ENCODE measurements around the gene EGR1.
A peak's percentile ranks its signal among the peaks of the same experiment; 100 is the strongest.
"Not testable (repeated sequence)": the region's sequence is repeated elsewhere in the genome, so short reads cannot be mapped to it uniquely, and the experiment has no call there.

EGR1 gene

DNA sequence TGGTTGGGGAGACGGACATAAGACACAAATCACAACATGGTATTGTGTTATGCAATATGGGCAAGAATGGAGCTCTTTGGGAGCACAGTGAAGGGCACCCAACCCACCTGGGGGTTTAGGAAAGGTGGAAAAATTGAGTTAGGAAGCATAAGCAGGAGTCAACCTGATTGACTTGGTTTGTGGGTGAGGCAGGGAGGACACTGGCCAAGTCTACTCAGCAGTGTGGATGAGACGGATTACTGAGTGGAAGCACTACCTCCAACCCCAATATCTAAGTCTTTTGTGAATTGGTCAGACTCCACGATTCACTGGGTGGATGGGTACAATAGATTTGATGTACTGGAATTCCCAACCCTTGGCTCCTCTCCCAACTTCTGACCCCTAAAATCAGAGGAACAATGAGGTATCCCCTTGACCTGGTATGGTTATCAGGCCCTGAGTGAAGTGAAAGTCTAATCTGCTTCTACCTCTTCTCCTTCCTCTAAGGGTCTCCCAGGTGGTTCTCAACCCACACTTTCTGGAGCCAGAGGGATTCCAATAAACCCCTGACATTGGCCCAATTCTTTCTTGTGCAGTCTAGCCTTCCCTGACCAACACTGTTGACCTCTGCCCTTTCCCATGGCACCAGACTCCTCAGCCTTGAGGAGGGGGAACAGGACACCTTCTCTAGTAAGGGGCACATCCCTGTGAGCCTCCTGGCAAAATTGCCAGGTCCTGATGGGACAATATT, 5.2 kb downstream of the EGR1 start:
- DNase-seq = no peak

DNA sequence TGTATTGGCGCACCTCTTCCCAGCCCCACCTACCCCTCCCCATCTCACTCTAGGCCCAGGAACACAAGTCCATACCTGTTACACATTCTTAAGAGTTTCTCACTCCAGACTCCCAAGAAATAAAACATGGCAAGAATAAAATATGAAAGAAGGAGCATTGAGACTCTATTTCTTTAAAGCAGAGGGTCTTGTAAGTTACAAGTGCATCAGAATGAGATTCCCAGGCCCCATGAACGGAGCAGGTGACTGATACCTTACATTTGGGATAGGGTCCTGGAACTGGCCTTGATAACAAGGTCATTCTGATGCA, 5.7 kb downstream of the EGR1 start:
- DNase-seq = no peak

DNA sequence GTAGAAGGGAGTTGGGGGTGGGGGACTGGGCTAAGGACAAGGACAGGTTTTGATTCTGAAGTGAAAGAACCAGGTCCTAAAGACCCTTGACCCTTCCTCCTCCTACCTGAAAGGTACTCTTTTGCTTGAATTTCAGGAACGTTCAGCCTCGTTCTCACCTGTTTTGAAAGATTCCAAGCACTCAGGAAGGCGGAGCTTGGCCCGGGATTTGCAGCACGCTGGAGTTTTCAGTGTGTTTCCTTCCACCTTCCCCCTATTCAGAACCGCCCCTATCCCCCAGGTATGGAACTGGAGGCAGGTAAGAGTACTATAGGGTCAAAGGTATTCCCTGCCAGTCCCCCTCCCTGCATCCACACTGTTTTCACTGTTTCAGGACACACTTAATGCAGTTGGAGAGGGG, 7.1 kb downstream of the EGR1 start:
- no peak for DNase-seq

DNA sequence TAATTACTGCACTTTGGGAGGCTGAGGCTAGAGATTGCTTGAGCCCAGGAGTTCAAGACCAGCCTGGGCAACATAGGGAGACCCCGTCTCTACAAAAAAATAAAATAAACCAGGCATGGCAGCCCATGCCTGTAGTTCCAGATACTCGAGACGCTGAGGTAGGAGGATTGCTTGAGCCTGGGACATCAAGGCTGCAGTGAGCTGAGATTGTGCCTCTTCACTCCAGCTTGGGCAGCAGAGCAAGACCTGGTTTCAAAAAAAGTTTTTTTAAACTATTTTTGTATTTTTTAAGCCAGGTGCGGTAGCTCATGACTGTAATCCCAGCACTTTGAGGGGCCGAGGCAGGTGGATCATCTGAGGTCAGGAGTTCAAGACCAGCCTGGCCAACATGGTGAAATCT, 7.9 kb downstream of the EGR1 start:
- DNase-seq = not testable (repeated sequence)

DNA sequence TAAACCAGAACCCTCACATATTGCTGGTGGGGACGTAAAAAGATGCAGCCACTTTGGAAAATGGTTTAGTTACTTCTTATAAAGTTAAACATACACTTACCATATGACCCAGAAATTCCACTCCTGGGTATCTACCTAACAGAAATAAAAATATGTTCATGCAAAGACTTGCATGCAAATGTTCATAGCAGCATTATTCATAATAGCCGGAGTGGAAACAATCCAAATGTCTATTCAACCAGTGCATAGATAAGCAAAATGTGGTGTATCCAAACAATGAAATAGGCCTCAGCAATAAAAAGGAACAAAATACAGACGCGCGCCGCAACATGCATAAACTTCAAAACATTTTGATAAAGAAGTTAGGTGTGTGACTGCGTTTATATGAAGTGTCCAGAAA, 11.6 kb downstream of the EGR1 start:
- DNase-seq = no peak

DNA sequence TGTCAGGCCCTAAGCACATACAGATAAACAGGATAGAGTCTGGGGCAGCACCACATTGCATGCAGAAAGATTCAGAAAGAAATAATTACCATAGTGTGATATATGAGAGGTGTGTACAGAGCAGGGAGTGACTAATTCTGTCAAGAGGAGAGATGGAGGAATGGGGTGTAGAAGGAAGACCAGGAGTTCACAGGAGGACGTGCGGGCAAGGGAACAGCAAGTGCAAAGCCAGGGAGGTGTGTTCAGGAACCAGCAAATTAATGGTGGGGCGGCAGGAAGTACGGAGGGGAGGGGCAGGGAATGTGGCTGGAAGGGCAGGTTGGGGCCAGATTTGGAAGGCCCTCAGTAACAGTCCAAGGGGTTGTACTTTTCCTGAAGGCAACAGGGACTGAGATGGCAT, 17.4 kb downstream of the EGR1 start:
- no peak for DNase-seq

DNA sequence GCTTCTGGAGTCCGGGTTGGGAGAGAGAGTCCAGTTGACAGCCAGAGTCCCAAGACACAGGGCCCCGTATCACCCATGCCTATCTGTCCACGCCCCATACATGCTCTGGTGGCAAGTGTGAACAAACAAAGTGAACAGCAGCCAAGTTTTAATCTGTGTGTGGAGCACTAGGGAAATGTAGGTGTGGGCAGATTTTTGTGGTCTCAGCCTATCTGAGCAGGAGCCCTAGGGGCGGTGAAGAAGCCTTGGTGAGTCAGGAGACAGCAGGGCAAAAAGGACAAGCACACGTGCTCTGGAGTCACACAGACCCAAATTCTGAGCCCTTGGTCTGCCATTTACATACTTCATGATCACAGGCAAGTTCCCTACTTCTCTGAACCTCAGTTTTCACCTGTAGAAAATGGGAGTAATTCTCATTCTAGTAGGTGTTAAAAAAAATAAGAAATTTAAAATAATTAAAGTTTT, 23.2 kb downstream of the EGR1 start:
- DNase-seq = no peak

DNA sequence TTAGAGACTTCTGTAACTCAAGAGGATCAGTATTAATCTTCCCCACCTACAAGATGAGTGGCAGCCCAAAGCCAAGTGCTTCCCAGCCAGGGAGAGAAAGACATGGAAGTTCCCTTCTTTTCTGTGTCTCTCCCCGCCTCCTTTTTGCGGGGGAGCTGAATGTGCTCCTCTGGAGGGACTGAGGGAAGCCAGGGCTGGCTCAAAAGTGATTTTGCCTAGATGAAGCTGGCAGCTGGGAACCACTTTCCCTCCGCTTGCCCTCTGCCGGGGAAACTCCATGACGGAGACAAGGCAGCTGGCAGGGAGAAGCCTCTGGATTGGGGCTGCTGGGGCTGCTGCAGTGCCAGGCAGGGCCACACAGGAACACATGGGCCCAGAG, 24.4 kb downstream of the EGR1 start:
- DNase-seq = no peak

DNA sequence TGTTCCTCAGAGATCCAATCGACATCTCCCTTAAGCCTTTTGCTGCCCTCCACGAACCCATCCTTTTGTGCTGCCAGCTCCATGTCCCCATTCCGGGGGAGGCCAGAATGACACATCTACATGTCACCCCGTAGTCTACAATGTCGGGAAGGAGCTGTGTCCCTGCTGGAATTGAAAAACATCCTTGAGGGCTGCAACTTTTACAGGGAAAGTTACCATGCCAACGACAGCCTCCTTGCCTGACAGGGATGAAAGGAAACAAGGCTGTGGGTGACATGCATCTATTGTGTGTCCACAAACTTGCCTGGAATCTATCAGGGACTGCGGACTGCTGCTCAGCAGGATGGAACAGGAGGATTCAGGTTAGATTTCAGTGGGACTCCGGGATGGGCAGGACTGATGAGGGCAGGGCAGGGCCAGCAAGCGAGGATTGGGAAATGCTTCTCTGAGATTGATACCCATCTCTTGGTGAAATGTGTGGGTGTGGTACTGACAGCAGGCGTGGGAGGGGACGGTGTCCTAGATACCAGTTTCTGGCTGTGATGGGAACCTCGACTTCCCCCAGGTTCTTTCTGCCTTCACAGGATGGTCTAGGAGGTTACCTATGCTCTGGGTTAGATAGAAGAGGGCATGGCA, 25.5 kb downstream of the EGR1 start:
- DNase-seq = no peak

DNA sequence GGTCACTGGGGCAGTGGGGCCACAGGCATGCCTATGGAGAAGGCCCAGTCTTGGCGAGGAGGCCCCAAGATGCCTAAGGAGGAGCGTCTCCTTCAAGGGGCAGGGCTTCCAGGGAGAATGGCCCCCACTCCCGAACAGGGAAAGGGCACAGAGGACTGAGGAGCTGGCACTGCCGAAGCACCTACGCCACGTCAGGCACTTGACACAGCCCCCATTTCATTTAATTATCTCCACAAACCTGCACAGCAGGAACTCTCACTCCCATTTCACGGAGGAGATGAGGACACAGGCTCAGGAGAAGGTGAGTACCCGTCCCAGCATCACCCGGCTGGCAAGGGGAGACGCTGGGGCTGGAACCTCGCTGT, 26.0 kb downstream of the EGR1 start:
- no peak for DNase-seq

DNA sequence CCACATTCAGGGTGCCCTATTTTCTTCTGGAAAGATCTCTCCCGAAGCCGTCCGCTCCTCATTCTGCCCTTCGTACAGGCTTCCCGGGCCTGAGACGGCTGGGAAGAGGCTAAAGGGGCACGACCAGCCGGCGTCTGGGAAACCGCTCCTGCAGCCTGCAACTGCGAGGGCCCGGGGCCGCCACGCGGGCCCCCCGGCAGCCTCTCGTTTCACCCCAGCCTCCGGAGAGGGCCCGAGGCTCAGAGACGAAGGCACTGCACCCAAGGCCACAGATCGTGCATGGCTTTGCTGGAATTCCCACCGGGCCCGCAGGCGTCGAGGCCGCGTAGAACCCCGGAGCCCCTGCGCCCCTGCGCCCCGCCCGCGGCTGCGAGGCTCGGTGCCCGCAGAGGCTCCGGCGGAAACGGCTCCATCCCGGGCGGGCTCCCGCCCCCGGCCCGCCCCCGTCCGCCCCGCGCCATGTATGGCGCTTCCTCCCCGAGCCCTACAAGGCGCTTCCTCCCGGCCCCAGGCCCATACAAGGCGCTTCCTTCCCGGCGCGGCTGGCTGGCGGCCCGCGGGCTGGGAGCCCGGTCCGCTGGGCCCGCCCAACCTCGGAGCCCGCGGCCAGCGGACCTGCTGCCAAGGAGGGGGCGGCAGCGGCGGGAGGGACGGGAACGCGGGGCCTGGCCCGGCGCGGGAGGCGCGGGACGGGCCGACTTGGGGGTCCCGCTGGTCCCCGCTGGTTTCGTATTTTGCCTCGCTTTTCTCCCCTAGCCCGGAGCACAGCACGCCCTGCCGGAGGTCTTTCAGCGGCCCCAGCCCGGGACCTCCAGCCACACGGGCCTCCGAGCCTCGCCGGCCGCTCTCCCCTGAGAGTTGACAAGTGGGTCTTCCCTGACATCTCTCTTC, 26.6 kb downstream of the EGR1 start:
- peak; percentile 87 for DNase-seq

DNA sequence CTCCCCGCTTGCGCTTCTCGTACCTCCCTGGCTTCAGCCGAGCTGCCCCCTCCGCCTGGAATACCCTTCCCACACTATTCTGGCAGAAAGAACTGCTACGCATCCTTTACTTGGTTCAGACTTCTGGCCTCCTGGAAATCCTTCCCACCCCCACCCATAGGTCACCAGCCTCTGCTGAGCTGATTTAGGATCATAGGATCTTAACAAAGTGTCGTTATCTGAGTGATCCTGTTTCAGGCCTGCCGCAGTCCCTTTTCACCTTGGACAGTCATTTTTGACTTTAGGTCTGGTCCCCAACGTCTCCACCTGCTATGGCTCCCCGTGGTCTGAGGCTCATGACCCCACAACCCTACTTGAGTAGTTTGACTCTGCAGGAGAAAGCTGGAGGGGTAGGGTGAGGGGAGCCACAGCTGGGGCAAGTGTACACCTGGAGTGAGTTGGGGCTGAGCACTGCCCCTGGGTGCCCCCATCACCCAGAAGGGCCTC, 27.3 kb downstream of the EGR1 start:
- no peak for DNase-seq

DNA sequence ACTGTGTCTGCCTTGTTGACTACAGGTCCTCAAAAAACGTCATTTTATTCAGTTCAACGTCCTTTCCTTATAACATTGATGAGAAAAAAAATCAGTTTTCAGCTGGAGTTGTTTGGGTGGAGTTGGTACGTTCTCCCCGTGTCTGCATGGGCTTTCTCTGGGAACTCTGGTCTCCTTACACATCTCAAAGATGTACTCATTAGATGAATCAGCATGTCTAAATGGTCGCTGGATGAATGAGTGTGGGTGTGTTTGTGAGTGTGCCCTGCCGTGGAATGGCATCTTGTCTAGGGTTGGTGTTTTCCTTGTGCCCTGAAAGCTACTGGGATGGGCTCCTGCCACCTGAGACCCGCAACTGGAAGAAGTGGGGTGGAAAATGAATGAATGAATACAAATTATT, 30.1 kb downstream of the EGR1 start:
- DNase-seq = no peak

DNA sequence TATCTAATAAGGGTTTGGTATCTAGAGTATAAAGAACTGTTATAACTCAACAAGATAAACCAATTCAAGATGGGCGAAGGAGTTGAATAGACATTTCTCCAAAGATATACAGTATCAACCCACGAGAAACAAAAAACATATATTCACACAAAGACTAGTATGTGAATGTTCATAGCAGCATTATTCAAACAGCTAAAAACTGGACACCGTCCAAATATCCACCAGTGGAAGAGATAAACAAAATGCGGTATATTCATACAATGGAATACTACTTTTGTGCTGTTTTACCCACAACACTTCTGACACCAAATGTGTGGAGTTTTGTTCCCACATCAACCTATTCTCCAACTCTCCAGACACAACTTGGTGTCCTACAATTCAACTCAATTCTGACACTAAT, 33.1 kb downstream of the EGR1 start:
- no peak for DNase-seq

DNA sequence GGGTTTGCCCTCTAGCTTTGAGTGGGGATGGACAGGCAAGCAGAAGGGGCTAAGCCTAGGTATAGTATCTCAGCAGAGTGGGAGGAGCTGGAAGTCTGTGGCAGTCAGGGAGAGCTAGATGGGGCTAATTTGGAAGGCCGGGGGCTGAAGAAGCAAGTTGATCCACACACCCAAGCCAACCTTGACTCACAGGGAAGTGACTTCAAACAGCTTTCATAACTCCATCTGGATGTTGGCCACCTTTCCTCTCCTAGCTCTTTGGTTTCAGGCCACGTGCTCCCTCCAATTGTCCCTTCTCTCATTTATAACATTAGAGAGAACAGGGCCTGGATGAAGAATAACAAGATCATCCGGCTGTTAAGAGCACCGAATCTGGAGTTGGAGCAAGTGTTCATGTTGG, 36.8 kb downstream of the EGR1 start:
- DNase-seq = no peak

DNA sequence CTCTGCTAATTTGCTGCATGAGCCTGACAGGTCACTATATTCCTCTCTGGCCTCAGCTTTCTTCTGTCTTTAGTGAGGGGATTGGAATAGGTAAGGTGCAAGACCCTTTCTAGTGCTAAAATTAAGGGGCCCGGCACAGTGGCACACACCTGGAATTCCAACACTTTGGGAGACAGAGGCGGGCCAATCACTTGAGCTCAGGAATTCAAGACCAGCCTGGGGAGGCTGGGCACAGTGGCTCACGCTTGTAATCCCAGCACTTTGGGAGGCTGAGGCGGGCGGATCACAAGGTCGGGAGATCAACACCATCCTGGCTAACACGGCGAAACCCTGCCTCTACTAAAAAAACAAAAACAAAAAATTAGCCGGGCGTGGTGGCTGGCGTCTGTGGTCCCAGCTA, 37.2 kb downstream of the EGR1 start:
- no peak for DNase-seq

DNA sequence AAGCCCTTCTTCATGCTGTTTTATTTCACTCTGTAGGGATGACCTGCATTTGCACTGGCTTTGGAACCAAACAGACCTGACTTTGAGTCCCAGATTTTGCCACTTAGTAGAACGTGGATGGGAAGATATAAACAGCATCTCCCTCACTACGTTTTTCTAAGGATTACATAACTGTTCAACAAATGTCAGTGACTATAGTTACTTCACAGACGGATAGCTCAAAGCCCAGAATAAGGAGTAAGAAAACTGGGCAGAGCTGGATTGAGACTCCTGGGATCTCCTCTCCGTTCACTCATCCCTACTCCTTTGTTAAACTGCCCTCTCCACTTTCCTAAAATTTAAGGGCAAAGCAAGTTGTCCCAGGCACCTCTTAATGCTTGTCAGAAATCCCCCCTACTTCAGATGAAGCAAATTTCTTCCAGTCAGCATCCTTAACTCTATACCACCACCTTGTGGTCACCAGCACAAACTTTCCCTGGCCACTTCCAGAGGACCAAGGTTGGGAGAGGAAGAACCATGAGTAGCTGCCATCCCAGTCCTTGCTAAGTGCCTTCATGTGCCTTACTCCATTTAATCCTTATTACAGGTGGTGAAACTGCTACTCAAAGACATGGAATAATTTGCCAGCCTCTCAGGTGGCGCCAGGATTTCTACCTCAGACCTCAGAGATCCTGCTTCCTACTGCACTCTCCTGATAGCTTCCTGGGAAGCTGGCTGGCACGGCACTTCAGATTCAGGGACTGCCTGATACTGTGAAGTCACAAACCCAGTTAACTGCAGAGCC, 38.4 kb downstream of the EGR1 start:
- DNase-seq = peak; percentile 83 to 84

DNA sequence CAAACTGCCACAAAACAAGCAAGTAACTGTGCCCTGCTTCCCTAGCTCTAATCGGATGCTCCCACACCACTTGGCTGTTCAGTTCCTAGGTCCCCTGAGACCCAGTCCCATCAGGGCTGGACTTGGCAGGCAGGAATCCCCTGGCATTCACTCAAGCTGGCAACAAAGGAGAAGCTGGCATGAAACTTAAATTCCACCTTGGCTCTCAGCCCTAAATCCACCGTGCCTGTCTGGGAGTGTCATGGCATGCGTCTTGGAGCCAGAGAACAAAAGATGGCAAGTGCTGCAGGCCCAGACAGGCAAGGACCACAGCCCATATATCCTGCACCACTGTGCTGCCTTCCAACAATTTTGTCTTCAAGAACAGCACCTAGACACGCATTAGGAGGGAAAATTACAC, 39.5 kb downstream of the EGR1 start:
- DNase-seq = no peak

DNA sequence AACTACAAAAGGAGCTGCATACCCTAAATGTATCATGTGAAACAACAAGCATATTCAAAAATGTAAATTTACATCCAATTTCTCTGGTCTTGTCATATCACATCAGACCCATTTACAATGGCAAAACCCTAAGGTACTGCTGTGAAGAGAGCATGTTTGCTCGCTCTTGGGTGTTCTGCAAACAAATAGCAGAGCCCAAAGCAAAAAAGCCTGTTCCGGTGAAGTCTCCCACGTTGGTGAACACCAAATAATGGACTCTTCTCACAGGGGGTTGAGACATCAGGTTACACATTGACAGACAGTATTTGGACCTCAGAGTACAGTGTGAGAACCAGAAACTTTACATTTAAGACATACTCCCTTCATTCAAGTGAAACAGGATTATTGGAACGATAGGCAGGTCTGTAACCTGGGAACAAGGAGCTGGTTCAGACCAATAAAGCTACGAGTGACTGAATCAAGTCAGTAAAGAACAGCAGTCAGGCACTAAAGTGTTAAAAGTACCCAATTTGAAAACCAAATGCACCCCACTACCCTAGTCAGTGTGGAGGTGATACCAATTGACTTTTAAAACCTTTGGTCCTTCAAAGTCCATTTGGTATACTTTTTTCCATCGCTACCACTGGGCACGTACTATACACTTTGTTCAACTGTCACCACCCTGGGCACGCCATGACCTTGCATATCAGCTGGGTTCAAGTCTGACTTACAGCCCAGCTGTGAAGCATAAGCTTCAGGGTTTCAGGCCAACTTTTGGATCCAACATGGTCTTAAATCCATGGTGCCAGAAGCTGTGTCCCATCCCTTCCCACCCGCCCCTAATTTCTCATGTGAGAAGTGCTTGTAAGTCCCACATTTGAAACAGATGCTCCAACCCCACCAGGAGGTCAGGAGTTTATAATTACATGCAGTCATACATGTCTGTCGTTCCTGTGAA, 41.4 kb downstream of the EGR1 start:
- DNase-seq = no peak

DNA sequence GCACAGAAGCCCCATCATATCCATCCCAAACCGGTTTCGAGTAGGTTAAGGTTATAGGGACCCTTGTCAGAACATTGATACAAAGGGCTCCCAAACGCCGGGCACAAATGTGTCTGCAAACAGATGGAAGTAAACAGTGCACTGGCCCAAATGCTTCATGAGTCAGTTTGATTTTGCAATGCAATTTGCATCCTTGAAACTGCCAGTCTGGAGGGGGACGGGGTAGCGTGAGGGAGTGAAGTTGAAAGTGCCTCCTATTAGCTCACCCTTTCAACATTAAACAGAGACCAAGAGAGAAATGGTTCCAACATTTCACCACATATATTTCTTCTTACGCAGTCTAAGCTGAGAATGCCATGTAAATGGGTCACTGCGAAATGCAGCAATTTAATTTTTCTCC, 42.2 kb downstream of the EGR1 start:
- not testable (repeated sequence) for DNase-seq

DNA sequence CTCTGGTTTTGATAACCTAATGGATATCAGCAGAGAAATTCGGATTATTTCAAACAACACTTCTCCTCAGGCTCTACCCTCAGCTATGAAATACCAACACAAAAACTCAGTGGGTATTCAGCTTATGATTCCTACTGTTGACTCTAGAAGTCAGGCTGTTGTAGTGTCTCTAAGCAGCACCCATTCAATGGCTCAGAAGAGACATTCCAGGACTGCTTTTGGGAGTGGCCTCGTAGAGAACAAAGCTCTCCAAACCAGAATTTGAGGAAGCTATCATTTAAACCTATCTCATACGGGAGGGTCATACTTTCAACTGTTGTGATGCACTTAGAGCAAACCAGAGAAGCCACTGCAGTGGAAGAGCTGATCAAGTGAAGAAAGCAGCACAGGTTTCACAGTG, 43.7 kb downstream of the EGR1 start:
- DNase-seq = no peak

DNA sequence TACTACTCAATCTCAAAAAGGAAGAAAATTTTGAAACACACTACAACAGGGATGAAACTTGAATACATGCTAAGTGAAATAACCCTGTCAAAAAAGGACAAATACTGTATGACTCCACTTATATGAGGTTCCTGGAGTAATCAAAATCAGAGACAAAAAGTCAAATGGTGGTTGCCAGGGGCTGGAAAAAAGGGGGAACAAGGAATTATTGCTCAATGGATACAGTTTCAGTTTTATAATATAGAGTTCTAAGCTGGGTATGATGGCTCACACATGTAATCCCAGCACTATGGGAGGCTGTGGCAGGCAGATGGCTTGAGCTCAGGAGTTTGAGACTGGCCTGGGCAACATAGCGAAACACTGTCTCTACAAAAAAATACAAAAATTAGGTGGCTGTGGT, 48.7 kb downstream of the EGR1 start:
- no peak for DNase-seq

Data from Kasumi-1 (cell line).